SK-N-MC (cell line): ENCODE results near the gene LOXHD1.

Experiments used
- DNase-seq: peaks from one replicate; pipeline ENCODE4 v3.0.0-alpha.2; 2011; ENCODE audit warnings: low read depth, low spot score
- H3K27ac ChIP-seq: fragments of 200-600 bp; sonication (generic); 2 replicates; pipeline ENCODE4 v1.5.1; 2016; ENCODE audit warnings: mixed run types
- H3K36me3 ChIP-seq: fragments of 200-600 bp; sonication (generic); 2 replicates; pipeline ENCODE4 v1.6.1; 2017; ENCODE audit warnings: antibody characterized with exemption, low read length, mixed read lengths; ENCODE audit not compliant: insufficient read depth
- H3K4me3 ChIP-seq: fragments of 200-600 bp; sonication (generic); 2 replicates; pipeline ENCODE4 v1.5.1; 2016
- H3K9ac ChIP-seq: fragments of 200-600 bp; sonication (generic); 2 replicates; pipeline ENCODE4 v1.8.0; 2017; ENCODE audit warnings: mixed run types, mixed read lengths; ENCODE audit not compliant: insufficient read length
- H3K9me3 ChIP-seq: fragments of 200-600 bp; sonication (generic); 2 replicates; pipeline ENCODE4 v1.6.1; 2017; ENCODE audit warnings: low read depth, mild to moderate bottlenecking, antibody characterized with exemption, low read length, moderate library complexity, mixed read lengths
- EZH2 ChIP-seq: fragments of 200-600 bp; sonication (generic); IDR thresholded peaks from one replicate; pipeline ENCODE4 v1.6.1; 2017; ENCODE audit warnings: antibody characterized with exemption
- FOXP2 ChIP-seq: optimal IDR thresholded peaks from 2 replicates; pipeline ENCODE3; 2011; ENCODE audit warnings: mild to moderate bottlenecking, moderate library complexity; ENCODE audit not compliant: insufficient read depth; ENCODE audit errors: extremely low read length, control extremely low read depth
- POLR2AphosphoS5 ChIP-seq: IDR thresholded peaks from 2 replicates; pipeline ENCODE4 v1.6.1; 2012; ENCODE audit warnings: mild to moderate bottlenecking, low read depth, low read length, borderline replicate concordance

The LOXHD1 gene

DNA sequence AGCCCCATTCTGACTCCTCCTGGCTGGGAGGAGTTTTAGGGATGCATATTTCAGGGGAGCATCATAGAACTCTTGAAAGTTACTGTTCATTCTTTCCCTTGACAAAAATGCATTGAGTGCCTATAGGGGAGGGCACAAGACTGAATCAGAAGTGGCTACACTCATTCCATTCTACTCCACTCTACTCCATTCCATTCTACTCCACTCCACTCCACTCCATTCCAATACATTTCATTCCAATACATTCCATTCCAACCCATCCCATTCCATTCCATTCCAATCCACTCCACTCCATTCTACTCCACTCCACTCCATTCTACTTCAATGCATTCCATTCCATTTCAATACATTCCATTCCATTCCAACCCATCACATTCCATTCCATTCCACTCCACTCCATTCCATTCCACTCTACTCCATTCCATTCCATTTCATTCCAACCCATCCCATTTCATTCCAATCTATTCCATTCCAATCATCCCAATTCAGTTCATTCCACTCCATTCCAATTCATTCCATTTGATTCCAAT, 110.8 kb downstream of the LOXHD1 start:
- Histone ChIP-seq H3K9ac (no peak overlapping the region), H3K36me3 (peaks cover 91% of the 10 kb centered on the region), H3K9me3 (no peaks in the 10 kb centered on the region), H3K4me3 (no peak overlapping the region), H3K27ac (no peak overlapping the region)
- TF ChIP-seq EZH2, result no peak
- no peak for TF ChIP-seq POLR2AphosphoS5
- no peak for TF ChIP-seq FOXP2
- no peak for DNase-seq

DNA sequence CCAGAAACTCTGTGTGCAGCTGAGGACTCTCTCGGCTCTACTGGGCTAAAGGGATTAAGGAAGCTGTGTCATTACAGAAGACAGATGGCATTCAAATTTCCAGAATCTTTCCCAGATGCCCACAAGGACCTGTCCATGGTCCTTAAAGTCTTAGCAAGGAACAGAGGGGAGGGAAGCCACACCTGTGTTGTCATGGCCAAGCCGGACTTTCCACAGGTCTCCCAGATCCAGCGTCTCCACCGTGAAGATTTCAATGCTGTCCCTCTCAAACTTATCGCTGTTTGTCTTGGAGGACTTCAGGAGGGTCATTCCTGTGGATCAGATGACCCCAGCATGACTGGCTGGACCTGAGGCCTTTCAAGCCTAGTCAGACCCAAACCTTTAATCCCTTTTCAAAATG, 114.5 kb downstream of the LOXHD1 start:
- Histone ChIP-seq H3K36me3 (peaks cover 95% of the 10 kb centered on the region), H3K9ac (no peak overlapping the region), H3K9me3 (no peaks in the 10 kb centered on the region), H3K4me3 (no peak overlapping the region), H3K27ac (no peak overlapping the region)
- TF ChIP-seq EZH2 (no peak), FOXP2 (no peak), POLR2AphosphoS5 (no peak; the same call in 1 of the 2 replicates)
- no peak for DNase-seq

DNA sequence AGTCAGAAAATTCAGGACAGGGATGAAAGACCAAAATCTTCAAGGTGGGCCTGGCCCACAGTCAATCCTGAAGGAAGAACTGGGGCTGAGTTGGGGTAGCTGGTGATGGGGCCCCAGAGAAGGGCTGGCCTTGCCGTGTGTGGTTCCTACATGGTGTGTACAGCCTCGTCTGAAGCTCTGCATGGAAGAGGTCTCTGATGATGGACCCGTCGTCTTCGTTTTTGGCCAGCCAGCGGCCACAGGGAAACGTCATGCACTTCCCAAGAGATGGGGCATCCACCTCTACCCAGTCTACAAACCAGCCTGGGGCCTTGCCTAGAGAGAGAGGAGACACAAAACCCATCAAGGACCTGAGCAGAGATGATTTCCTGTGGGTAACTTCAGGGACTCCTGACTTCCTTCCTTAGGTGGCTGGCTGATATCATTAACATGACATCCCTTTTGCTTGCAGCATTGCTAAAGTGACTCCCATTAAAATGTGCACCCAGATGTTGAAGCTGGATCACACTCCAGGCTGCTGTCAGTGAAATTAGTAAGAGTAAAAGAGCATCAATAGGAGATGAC, 115.3 kb downstream of the LOXHD1 start:
- no peaks in the 10 kb centered on the region for H3K9me3 ChIP-seq
- DNase-seq, result no peak

DNA sequence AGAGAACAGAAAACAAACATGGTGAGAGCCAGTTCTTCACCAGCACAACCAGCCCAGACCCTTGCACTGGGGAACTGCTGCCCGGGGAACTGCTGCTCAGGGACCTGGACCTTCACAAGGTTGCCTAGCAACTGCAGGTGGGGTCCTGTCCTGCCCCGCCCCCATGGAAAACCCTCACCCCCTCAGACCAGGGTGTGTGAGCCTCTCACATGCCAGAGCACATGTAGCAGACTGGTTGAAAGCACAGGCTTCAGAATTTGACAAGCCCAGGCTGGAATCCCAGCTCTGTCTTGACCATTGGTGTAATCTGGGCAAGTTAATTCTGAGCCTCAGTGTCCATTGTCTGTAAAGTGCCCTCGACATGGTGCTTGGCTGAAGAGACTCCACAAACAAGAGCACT, 118.6 kb downstream of the LOXHD1 start:
- Histone ChIP-seq H3K36me3 (peaks cover 98% of the 10 kb centered on the region), H3K27ac (no peak overlapping the region), H3K9me3 (no peaks in the 10 kb centered on the region), H3K4me3 (no peak overlapping the region), H3K9ac (no peak overlapping the region)
- 0 out of 2 replicates have a peak, but pooled peaks have one; percentile 11 for TF ChIP-seq POLR2AphosphoS5
- TF ChIP-seq FOXP2, result no peak
- no peak for TF ChIP-seq EZH2
- DNase-seq, result no peak

More for the DNA sequence above, 115.3 kb downstream of the LOXHD1 start:
- Histone ChIP-seq H3K36me3 (peaks cover 95% of the 10 kb centered on the region), H3K9ac (no peak overlapping the region), H3K4me3 (no peak overlapping the region), H3K27ac (no peak overlapping the region)
- TF ChIP-seq POLR2AphosphoS5, result no peak
- no peak for TF ChIP-seq FOXP2
- TF ChIP-seq EZH2, result no peak

DNA sequence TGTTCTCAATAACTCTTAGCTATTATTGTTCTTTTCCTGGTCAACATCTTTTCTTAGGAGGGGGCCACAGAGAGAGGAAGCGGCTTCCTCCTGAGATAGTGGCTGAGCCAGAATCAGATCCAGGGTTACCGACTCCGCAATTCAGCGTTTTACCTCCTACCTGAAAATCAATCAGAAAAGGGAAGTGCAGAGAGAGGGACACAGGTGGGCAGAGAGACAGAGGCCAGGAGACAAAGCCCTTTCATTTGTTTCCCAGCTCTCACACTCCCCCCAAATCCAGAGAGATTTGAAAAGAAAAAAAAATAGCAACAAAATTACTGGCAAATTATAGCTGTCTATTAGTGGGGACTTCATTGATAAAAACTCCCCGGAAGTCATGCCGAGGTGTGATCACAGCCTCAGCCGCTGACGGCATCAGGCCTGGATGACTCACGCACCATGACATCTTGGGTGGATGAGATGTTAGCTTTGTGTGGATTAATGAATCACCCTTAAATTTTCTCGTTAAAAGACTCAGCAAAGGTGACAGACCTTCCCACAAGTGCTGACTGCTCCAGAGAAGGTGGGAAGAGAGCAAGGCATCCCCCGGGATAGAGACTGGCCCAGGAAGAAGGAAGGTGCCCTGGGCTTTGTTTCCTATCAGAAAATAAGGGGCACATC, 120.7 kb downstream of the LOXHD1 start:
- H3K9ac ChIP-seq, result no peak overlapping the region
- no peak for TF ChIP-seq FOXP2
- no peak for TF ChIP-seq EZH2
- no peak for TF ChIP-seq POLR2AphosphoS5
- H3K27ac ChIP-seq, result no peak overlapping the region
- H3K36me3 ChIP-seq, result peaks cover 99% of the 10 kb centered on the region
- H3K4me3 ChIP-seq, result no peak overlapping the region
- no peak for DNase-seq
- no peaks in the 10 kb centered on the region for H3K9me3 ChIP-seq

DNA sequence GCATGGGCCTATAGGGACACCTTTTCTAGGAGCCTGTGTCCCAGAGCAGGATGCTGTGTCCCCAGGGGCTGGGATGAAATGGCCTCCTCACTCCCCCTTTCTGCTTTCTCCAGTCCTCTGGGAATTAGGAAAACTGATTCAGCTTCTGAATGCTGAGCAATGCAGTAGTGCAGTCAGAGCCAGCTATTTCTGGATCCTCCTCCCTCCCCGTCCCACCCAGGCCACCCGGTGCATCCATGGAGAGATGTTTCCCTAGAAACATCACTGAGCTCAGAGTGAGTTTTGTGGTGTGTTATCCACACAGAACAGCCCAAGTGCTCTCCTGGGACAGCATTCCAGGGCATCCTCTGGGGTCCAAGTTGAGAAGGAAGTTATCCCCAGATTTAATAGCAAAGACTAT, 125.5 kb downstream of the LOXHD1 start:
- H3K4me3 ChIP-seq, result no peak overlapping the region
- no peak for TF ChIP-seq EZH2
- H3K9ac ChIP-seq, result no peak overlapping the region
- H3K27ac ChIP-seq, result no peak overlapping the region
- no peak for DNase-seq
- H3K36me3 ChIP-seq, result peaks cover 97% of the 10 kb centered on the region
- H3K9me3 ChIP-seq, result no peaks in the 10 kb centered on the region

DNA sequence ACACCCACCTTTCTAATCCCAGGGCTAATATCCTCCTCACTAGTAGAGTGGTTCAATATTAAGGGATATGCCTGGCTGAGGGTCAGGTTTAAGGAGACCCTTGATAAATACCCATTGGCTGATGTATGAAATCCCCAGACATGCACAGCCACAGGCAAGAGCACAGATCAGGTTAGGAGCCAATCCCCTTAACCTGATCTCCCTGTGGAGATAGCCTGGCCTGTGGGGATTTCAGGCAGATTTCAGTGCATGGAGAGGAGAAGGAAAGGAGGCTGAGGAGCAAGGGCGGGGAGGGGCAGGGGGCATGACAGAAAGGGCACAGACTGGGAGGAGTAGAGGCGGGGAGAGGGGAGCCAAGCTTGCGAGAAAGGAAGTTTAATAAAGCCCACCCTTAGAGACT, 129.0 kb downstream of the LOXHD1 start:
- no peak overlapping the region for H3K4me3 ChIP-seq
- no peaks in the 10 kb centered on the region for H3K9me3 ChIP-seq
- H3K27ac ChIP-seq, result peak overlapping the region; percentile 8; the same call in 1 of the 2 replicates
- no peak for DNase-seq
- H3K9ac ChIP-seq, result no peak overlapping the region
- H3K36me3 ChIP-seq, result peaks cover 98% of the 10 kb centered on the region
- TF ChIP-seq POLR2AphosphoS5 (0 out of 2 replicates have a peak, but pooled peaks have one; percentile 19), FOXP2 (no peak)

DNA sequence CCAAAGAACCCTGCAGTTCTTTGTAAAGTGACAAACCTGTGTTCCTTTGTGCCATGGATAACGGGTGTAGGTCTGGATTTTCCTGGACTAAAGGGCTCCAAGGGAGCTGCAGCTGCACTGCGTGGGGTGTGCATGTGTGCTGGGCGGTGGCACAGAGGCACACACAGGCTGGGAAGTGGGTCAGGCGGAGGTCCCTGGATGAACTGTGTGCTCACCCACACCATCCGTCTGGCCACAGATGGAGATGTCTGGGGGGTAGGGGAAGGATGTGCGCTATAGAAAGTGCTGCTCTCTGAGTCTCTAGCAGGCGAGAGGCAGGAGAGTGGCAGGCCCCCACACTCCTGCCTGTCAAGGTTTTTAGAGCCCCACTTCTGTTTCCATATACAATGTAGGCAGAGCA, 137.2 kb downstream of the LOXHD1 start:
- Histone ChIP-seq H3K9me3 (no peaks in the 10 kb centered on the region), H3K4me3 (no peak overlapping the region), H3K9ac (no peak overlapping the region), H3K36me3 (peaks cover 100% of the 10 kb centered on the region), H3K27ac (no peak overlapping the region)
- no peak for TF ChIP-seq FOXP2
- TF ChIP-seq POLR2AphosphoS5, result no peak
- no peak for TF ChIP-seq EZH2
- DNase-seq, result no peak

DNA sequence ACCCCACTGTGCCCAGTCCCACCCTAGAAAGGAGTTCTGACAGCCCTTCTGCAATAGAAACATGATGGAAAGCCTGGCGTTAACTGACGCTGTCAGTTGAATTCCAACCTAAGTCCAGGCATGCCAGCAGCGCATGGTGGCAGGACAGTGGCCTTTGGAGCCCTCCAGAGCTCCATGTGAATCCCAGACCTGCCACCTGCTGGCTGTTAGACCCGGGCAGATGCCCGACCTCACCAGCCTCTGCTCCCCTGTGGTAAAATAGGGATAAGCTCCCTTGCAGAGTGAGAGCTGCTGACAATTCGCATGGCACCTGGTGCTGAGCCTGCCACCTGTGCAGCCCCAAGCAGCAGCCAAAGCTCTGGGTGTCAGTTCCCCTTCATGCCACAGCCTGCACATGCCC, 138.6 kb downstream of the LOXHD1 start:
- Histone ChIP-seq H3K27ac (no peak overlapping the region), H3K36me3 (peaks cover 100% of the 10 kb centered on the region), H3K9me3 (no peaks in the 10 kb centered on the region), H3K4me3 (no peak overlapping the region), H3K9ac (no peak overlapping the region)
- no peak for DNase-seq
- TF ChIP-seq POLR2AphosphoS5 (0 out of 2 replicates have a peak, but pooled peaks have one; percentile 0), FOXP2 (no peak)
